Hematopoietic multipotent progenitor cell treated with erythropoietin and hydrocortisone succinate and interleukin-3 and kit ligand, for 4 days (in vitro differentiated cells): ENCODE results near the gene SLC22A2.

Experiments used
- DNase-seq: peaks from one replicate; pipeline ENCODE4 v3.0.0-alpha.2; 2015

SLC22A2 gene

GRCh38 chr6:160203522-160203921 lies 55.1 kb downstream of the SLC22A2 start:
- no peak for DNase-seq

- DNase-seq, result no peak
Observed at GRCh38 chr6:160203076-160203475, 55.5 kb downstream of the SLC22A2 start.

- DNase-seq, result no peak
Observed at GRCh38 chr6:160202411-160202810, 56.2 kb downstream of the SLC22A2 start.

GRCh38 chr6:160201061-160201460 lies 57.6 kb downstream of the SLC22A2 start:
- no peak for DNase-seq

GRCh38 chr6:160198606-160199211 lies 59.9 kb downstream of the SLC22A2 start:
- DNase-seq, result no peak

GRCh38 chr6:160197662-160198061 lies 61.0 kb downstream of the SLC22A2 start:
- DNase-seq, result no peak

GRCh38 chr6:160194808-160195207 lies 63.8 kb downstream of the SLC22A2 start:
- DNase-seq, result no peak

- no peak for DNase-seq
Observed at GRCh38 chr6:160192840-160193239, 65.8 kb downstream of the SLC22A2 start.

GRCh38 chr6:160190973-160191372 lies 67.6 kb downstream of the SLC22A2 start:
- DNase-seq, result no peak

GRCh38 chr6:160190081-160190480 lies 68.5 kb downstream of the SLC22A2 start:
- DNase-seq, result no peak

GRCh38 chr6:160188773-160189172 lies 69.8 kb downstream of the SLC22A2 start:
- DNase-seq, result no peak

GRCh38 chr6:160180706-160181105 lies 77.9 kb downstream of the SLC22A2 start:
- no peak for DNase-seq

GRCh38 chr6:160178271-160178670 lies 80.3 kb downstream of the SLC22A2 start:
- no peak for DNase-seq

GRCh38 chr6:160177220-160177619 lies 81.4 kb downstream of the SLC22A2 start:
- no peak for DNase-seq

GRCh38 chr6:160174681-160175080 lies 83.9 kb downstream of the SLC22A2 start:
- DNase-seq, result no peak

GRCh38 chr6:160173806-160174527 lies 84.7 kb downstream of the SLC22A2 start:
- DNase-seq, result no peak

- no peak for DNase-seq
Observed at GRCh38 chr6:160172704-160173103, 85.9 kb downstream of the SLC22A2 start.

GRCh38 chr6:160170018-160170680 lies 88.5 kb downstream of the SLC22A2 start:
- DNase-seq, result no peak

- DNase-seq, result no peak
Observed at GRCh38 chr6:160167604-160168399, 90.8 kb downstream of the SLC22A2 start.
